Activated CD8-positive, alpha-beta T cell treated with anti-CD3 and anti-CD28 coated beads for 36 hours (primary cell): ENCODE results near the gene TACC3. TPM values are rescaled to one million over a fixed set of nuclear protein-coding genes. Genes with fewer than 3 reads are reported as not detected.

ENCODE experiments used
- ATAC-seq: fragments of 200-7000 bp; cut with Tn5 transposase; one replicate; pipeline ENCODE4 v1.10.0; 2021; ENCODE audit warnings: mild to moderate bottlenecking, moderate library complexity
- CTCF ChIA-PET: fragments of 350-600 bp; sonication (Branson Sonifier 250); formaldehyde crosslinking; loops from one replicate; lab custom pipeline; 2021; ENCODE audit warnings: antibody characterized with exemption; lab: Charles Lee
- POLR2A ChIA-PET: fragments of 350-600 bp; sonication (Branson Sonifier 250); formaldehyde crosslinking; loops from one replicate; lab custom pipeline; 2021; ENCODE audit warnings: antibody characterized with exemption; lab: Charles Lee
- DNase-seq: peaks from one replicate; pipeline ENCODE4 v3.0.0-alpha.2; 2020
- H3K27ac Mint-ChIP-seq: one replicate; pipeline ENCODE4 v1.8.0; 2021; ENCODE audit warnings: mild to moderate bottlenecking, mixed read lengths
- H3K27me3 Mint-ChIP-seq: one replicate; pipeline ENCODE4 v1.8.0; 2021; ENCODE audit warnings: mixed read lengths
- H3K36me3 Mint-ChIP-seq: one replicate; pipeline ENCODE4 v1.8.0; 2021; ENCODE audit warnings: low read depth, mixed read lengths
- H3K4me1 Mint-ChIP-seq: one replicate; pipeline ENCODE4 v1.8.0; 2021; ENCODE audit warnings: low read depth, mixed read lengths
- H3K4me3 Mint-ChIP-seq: one replicate; pipeline ENCODE4 v1.8.0; 2021; ENCODE audit warnings: mild to moderate bottlenecking, moderate library complexity, mixed read lengths
- H3K9me3 Mint-ChIP-seq: one replicate; pipeline ENCODE4 v1.8.0; 2021; ENCODE audit warnings: mixed read lengths
- intact Hi-C: fragments of 100-400 bp; cut with micrococcal nuclease; formaldehyde crosslinking; loops from one replicate; pipeline ENCODE4 v1.10.0; 2022
- total RNA-seq, 2 experiments: library from RNA; stranded (reverse); gene quantifications; one replicate each; pipeline ENCODE4 v1.2.3, GENCODE V29; 2021
- TF ChIP-seq, protein P1 (sequence below): fragments of 200-600 bp; IDR thresholded peaks from one replicate; pipeline ENCODE4 v1.8.0; 2022; ENCODE audit warnings: antibody characterized with exemption, mild to moderate bottlenecking

Gene TACC3
- total RNA-seq, 2 experiments from 2014 or later = 190 to 200 TPM

DNA sequence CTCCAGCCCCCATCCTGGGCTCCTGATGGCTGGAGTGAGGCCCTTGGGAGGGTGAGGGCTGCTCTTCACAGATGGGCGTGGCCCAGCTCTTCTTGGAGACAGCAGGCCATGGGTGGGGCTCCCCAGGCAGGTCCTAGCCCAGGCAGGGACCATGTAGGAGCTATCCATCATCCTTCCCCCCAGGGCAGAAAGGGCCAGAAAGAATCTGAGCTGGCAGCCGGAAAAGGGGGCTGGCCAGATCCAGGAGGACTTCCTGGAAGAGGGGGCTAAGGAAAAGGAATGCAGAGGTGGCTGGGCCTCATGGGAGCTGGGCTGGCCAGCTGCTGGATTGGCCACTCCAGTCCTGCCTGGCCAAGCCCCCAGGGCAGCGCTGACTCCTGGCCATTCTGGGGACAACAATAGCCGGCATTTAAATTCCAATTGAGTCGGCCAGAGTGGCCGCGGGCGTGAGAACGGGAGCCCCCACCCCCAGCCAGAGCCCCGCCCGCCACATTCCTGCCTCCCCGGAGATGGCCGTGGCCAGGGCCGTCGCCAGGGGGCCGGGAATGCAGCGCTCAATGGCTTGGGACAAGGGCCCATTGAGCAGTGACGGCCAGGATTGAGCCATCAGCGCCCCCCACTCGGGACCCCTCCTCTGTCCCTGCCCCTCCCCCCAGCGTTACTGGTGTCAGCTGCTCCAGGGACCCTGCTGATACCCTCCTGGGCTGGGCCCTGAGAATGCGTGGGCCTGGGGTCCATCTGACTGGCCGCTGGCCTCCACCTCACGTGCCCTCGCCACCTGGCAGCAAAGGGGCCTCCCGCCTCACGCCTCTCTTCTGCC, 56.7 kb downstream of the TACC3 start:
- intact Hi-C loops = no loop called here
- no peaks in the 10 kb centered on the region for H3K9me3 Mint-ChIP-seq
- no peaks in the 10 kb centered on the region for H3K36me3 Mint-ChIP-seq
- H3K4me1 Mint-ChIP-seq = no peaks in the 10 kb centered on the region
- H3K27ac Mint-ChIP-seq = no peak overlapping the region
- no peak for DNase-seq
- H3K4me3 Mint-ChIP-seq = no peak overlapping the region
- ChIA-PET POLR2A (no interaction called here), CTCF (interaction anchor here (1.7 to 2.4 kb wide), 2 partner anchors 10 to 30 kb away, joined by 6 read pairs; no protein-coding TSS in a partner anchor)
- no peak for ATAC-seq
- TF ChIP-seq, protein P1, sequence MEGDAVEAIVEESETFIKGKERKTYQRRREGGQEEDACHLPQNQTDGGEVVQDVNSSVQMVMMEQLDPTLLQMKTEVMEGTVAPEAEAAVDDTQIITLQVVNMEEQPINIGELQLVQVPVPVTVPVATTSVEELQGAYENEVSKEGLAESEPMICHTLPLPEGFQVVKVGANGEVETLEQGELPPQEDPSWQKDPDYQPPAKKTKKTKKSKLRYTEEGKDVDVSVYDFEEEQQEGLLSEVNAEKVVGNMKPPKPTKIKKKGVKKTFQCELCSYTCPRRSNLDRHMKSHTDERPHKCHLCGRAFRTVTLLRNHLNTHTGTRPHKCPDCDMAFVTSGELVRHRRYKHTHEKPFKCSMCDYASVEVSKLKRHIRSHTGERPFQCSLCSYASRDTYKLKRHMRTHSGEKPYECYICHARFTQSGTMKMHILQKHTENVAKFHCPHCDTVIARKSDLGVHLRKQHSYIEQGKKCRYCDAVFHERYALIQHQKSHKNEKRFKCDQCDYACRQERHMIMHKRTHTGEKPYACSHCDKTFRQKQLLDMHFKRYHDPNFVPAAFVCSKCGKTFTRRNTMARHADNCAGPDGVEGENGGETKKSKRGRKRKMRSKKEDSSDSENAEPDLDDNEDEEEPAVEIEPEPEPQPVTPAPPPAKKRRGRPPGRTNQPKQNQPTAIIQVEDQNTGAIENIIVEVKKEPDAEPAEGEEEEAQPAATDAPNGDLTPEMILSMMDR = no peak
- H3K27me3 Mint-ChIP-seq = no peaks in the 10 kb centered on the region

GRCh38 chr4:1778642-1779392, 57.5 kb downstream of the TACC3 start:
- TF ChIP-seq, protein P1 = no peak
- Mint-ChIP-seq H3K4me1 (no peaks in the 10 kb centered on the region), H3K27me3 (no peaks in the 10 kb centered on the region), H3K9me3 (no peaks in the 10 kb centered on the region), H3K36me3 (no peaks in the 10 kb centered on the region), H3K4me3 (no peak overlapping the region), H3K27ac (no peak overlapping the region)
- POLR2A ChIA-PET = no interaction called here
- no peak for ATAC-seq
- no peak for DNase-seq
- intact Hi-C loops = no loop called here
- CTCF ChIA-PET = interaction anchor here (1.3 to 2.4 kb wide), 2 partner anchors 30 to 31 kb away, joined by 4 to 6 read pairs; no protein-coding TSS in a partner anchor

DNA sequence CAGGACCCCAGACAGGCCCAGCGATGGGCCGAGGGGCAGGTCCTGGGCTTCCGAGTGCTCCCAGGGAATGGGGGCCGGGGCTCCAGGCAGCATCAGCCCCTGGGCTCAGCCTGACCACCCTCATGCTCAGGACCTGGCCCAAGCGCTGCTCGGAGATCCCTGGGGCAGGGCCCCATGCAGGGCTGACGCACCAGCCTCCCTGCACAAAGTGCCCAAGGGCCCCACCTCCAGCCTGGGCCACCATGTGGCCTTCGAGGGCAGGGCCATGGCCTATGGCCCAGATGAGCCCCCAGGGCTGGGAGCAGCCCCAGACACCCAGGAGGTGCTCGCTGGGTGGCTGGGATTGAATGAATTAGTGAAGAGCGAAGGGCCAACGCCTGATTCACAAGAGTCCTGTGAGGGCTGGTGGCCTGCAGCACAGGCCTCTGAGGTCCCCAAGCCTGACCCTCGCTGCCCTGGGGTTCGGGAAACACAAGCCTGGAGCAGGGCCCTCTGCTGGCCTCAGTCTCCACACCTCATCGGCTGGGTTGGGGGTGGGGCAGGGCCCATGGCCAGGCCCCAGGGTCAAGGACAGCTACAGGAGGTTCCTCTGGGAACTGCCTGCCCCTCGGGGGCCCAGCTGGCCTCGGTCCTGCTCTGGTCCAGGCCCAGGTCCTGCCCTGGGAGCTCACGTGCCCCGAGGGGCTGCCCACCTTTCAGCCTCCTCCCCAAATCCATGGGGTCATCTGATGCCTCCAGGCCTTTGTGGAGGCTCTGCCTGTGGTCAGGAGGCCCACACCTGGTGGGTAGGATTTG, 58.5 kb downstream of the TACC3 start:
- no peak for ATAC-seq
- Mint-ChIP-seq H3K27me3 (no peaks in the 10 kb centered on the region), H3K36me3 (no peaks in the 10 kb centered on the region), H3K4me1 (no peaks in the 10 kb centered on the region), H3K9me3 (no peaks in the 10 kb centered on the region), H3K4me3 (no peak overlapping the region), H3K27ac (no peak overlapping the region)
- intact Hi-C loops = no loop called here
- POLR2A ChIA-PET = interaction anchor here (0.7 kb wide), 1 partner anchor 7 kb away, joined by 3 read pairs; no protein-coding TSS in a partner anchor
- CTCF ChIA-PET = interaction anchor here (1.3 to 2.4 kb wide), 2 partner anchors 30 to 32 kb away, joined by 4 to 6 read pairs; no protein-coding TSS in a partner anchor
- no peak for DNase-seq
- TF ChIP-seq, protein P1 = no peak

DNA sequence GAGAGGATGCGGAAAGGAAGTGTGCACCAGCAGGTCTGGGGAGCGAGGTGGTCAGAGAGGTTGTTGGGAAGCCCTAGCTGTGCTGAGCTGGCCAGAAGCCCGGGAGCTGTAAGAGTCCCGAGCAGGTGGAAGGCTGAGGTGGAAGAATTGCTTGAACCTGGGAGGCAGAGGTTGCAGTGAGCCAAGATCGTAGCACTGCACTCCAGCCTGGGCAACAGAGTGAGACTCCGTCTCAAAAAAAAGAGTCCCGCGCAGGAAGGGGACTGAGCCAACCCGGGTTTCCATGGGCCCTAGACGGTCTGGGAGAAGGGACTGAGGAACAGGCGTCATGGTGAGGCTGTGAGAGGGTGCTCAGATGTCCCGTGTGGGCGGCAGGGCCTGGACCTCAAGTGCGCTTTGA, 59.1 kb downstream of the TACC3 start:
- H3K4me3 Mint-ChIP-seq = no peak overlapping the region
- ChIA-PET CTCF (no interaction called here), POLR2A (interaction anchor here (0.7 kb wide), 1 partner anchor 8 kb away, joined by 3 read pairs; no protein-coding TSS in a partner anchor)
- no peaks in the 10 kb centered on the region for H3K9me3 Mint-ChIP-seq
- H3K27me3 Mint-ChIP-seq = no peaks in the 10 kb centered on the region
- H3K36me3 Mint-ChIP-seq = no peaks in the 10 kb centered on the region
- TF ChIP-seq, protein P1 = no peak
- DNase-seq (no peak), ATAC-seq (no peak)
- intact Hi-C loops = no loop called here
- no peak overlapping the region for H3K27ac Mint-ChIP-seq
- no peaks in the 10 kb centered on the region for H3K4me1 Mint-ChIP-seq
